Colon (tissue), 2 donors: Measurements from ENCODE around the gene MTA3.

Experiments
- FAIRE-seq: peaks from 2 replicates; lab custom pipeline; 2012; peaks lifted over from hg19 to GRCh38; lab: Jason Lieb, UNC
- donor health status: control.
- donor health status: control.

MTA3 gene

GRCh38 chr2:42762823-42763804, 194.7 kb downstream of the MTA3 start:
- no peak for FAIRE-seq

- FAIRE-seq, result no peak
These were observed 195.7 kb downstream of the MTA3 start, which contains the start of gene OXER1 for GRCh38 chr2:42764096-42764495. OXER1 (minus strand) TSS chr2:42764135; CDS start chr2:42764062, 73 bp downstream.

GRCh38 chr2:42764901-42765300, 196.5 kb downstream of the MTA3 start:
- FAIRE-seq, result no peak

GRCh38 chr2:42765686-42766085, 197.3 kb downstream of the MTA3 start:
- no peak for FAIRE-seq

- no peak for FAIRE-seq
These were observed 198.9 kb downstream of the MTA3 start for GRCh38 chr2:42767080-42767898.

GRCh38 chr2:42767899-42768705, 199.7 kb downstream of the MTA3 start:
- FAIRE-seq, result no peak

- no peak for FAIRE-seq
These were observed 200.3 kb downstream of the MTA3 start for GRCh38 chr2:42768706-42769256.

GRCh38 chr2:42769583-42770287, 201.3 kb downstream of the MTA3 start:
- no peak for FAIRE-seq

GRCh38 chr2:42770288-42771131, 202.1 kb downstream of the MTA3 start:
- FAIRE-seq, result no peak

- no peak for FAIRE-seq
These were observed 203.2 kb downstream of the MTA3 start for GRCh38 chr2:42771546-42772153.

- no peak for FAIRE-seq
These were observed 206.8 kb downstream of the MTA3 start for GRCh38 chr2:42775186-42775585.

GRCh38 chr2:42775810-42776209, 207.4 kb downstream of the MTA3 start:
- FAIRE-seq, result no peak

GRCh38 chr2:42777883-42778805, 209.7 kb downstream of the MTA3 start:
- FAIRE-seq, result no peak

GRCh38 chr2:42781181-42781580, 212.7 kb downstream of the MTA3 start:
- no peak for FAIRE-seq

- FAIRE-seq, result no peak
These were observed 215.1 kb downstream of the MTA3 start for GRCh38 chr2:42783511-42783910.

GRCh38 chr2:42784204-42784880, 215.9 kb downstream of the MTA3 start:
- no peak for FAIRE-seq

- FAIRE-seq, result no peak
These were observed 218.3 kb downstream of the MTA3 start for GRCh38 chr2:42786561-42787345.
